Measurements from ENCODE around the gene GPBP1.

The GPBP1 gene

DNA sequence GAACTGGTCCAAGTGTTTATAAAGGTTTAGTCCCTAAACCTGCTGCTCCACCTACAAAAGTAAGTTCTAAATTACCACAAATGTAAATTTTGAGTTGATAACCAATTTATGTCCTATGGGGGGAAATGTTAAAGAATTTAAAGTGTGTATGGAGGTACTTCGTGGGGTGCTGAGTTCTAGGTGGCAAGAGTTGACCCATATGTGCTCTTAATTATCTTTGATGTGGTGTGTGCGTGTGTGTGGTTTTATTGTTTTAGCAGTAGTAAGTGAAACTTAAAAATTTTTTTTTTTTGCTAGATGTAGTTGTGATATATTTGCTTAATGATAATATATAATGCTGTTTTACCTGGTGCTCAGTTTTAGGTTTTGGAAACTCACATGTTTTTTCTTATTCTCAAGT is 72.6 kb downstream of the GPBP1 start:
- peaks cover 4% of the 10 kb centered on the region for H3F3A ChIP-seq (ENCODE audit: insufficient read depth, low read length)
- no peak for DNase-seq
- no peak overlapping the region for H3K9ac ChIP-seq (ENCODE audit: low read length)
- 0 out of 2 replicates have a peak, but pooled peaks cover 4% of the 10 kb centered on the region for H4K20me1 ChIP-seq (ENCODE audit: insufficient read depth, low read length)
- H3K4me3 ChIP-seq (ENCODE audit: low read length): no peak overlapping the region
- H3K27ac ChIP-seq (ENCODE audit: low read length): no peak overlapping the region
- no peak overlapping the region for H2AFZ ChIP-seq (ENCODE audit: low read length)
- H3K9me2 ChIP-seq (replicated peaks; ENCODE audit: insufficient read depth, low read length): no peaks in the 10 kb centered on the region
- 0 out of 2 replicates have a peak, but pooled peaks cover 5% of the 10 kb centered on the region for H3K4me1 ChIP-seq (ENCODE audit: low read length)
- H3K79me2 ChIP-seq (ENCODE audit: low read length): 0 out of 2 replicates have a peak, but pooled peaks cover 14% of the 10 kb centered on the region
- H3K4me2 ChIP-seq (ENCODE audit: low read depth, low read length): no peak overlapping the region
- H3K9me3 ChIP-seq (replicated peaks; ENCODE audit: insufficient read depth, low read length): no peaks in the 10 kb centered on the region
- H3K36me3 ChIP-seq (replicated peaks; ENCODE audit: insufficient read depth, low read length): peaks cover 11% of the 10 kb centered on the region
- TF ChIP-seq, protein P1, sequence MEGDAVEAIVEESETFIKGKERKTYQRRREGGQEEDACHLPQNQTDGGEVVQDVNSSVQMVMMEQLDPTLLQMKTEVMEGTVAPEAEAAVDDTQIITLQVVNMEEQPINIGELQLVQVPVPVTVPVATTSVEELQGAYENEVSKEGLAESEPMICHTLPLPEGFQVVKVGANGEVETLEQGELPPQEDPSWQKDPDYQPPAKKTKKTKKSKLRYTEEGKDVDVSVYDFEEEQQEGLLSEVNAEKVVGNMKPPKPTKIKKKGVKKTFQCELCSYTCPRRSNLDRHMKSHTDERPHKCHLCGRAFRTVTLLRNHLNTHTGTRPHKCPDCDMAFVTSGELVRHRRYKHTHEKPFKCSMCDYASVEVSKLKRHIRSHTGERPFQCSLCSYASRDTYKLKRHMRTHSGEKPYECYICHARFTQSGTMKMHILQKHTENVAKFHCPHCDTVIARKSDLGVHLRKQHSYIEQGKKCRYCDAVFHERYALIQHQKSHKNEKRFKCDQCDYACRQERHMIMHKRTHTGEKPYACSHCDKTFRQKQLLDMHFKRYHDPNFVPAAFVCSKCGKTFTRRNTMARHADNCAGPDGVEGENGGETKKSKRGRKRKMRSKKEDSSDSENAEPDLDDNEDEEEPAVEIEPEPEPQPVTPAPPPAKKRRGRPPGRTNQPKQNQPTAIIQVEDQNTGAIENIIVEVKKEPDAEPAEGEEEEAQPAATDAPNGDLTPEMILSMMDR (IDR thresholded peaks at IDR 0.05; ENCODE audit: low read length): no peak
- TF ChIP-seq EZH2 (optimal IDR thresholded peaks at IDR 0.05; ENCODE audit: low read depth, low read length): no peak
- TF ChIP-seq EZH2phosphoT487 (IDR thresholded peaks at IDR 0.05; ENCODE audit: low read length): no peak
- H3K27me3 ChIP-seq (replicated peaks; ENCODE audit: insufficient read depth, low read length): no peaks in the 10 kb centered on the region

DNA sequence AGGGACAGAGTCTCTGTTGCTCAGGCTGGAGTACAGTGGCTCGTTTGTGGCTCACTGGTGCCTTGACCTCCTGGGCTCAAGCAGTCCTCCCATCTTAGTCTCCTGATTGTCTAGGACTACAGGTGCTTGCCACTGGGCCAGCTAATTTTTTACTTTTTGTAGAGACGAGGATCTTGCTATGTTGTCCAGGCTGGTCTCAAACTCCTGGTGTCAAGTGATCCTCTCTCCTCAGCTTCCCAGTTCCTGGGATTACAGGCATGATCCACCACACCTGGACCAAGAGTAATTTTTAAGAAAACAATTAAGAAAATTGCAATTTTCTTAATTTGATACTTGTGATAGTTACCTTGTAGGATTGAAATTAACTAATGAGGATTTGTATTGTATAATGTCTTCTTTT is 73.9 kb downstream of the GPBP1 start:
- H3K9me2 ChIP-seq (replicated peaks; ENCODE audit: insufficient read depth, low read length): no peaks in the 10 kb centered on the region
- H4K20me1 ChIP-seq (ENCODE audit: insufficient read depth, low read length): 0 out of 2 replicates have a peak, but pooled peaks cover 4% of the 10 kb centered on the region
- no peaks in the 10 kb centered on the region for H3K27me3 ChIP-seq (replicated peaks; ENCODE audit: insufficient read depth, low read length)
- H3K36me3 ChIP-seq (replicated peaks; ENCODE audit: insufficient read depth, low read length): peaks cover 11% of the 10 kb centered on the region
- no peak overlapping the region for H2AFZ ChIP-seq (ENCODE audit: low read length)
- H3K4me2 ChIP-seq (ENCODE audit: low read depth, low read length): no peak overlapping the region
- TF ChIP-seq, protein P1 (IDR thresholded peaks at IDR 0.05; ENCODE audit: low read length): no peak
- no peak for TF ChIP-seq EZH2phosphoT487 (IDR thresholded peaks at IDR 0.05; ENCODE audit: low read length)
- no peak for TF ChIP-seq EZH2 (optimal IDR thresholded peaks at IDR 0.05; ENCODE audit: low read depth, low read length)
- H3K4me1 ChIP-seq (ENCODE audit: low read length): 0 out of 2 replicates have a peak, but pooled peaks cover 5% of the 10 kb centered on the region
- H3K27ac ChIP-seq (ENCODE audit: low read length): no peak overlapping the region
- no peak overlapping the region for H3K9ac ChIP-seq (ENCODE audit: low read length)
- no peak overlapping the region for H3K4me3 ChIP-seq (ENCODE audit: low read length)
- peaks cover 24% of the 10 kb centered on the region; the same call in 1 of the 2 replicates for H3K79me2 ChIP-seq (ENCODE audit: low read length)
- no peaks in the 10 kb centered on the region for H3K9me3 ChIP-seq (replicated peaks; ENCODE audit: insufficient read depth, low read length)
- H3F3A ChIP-seq (ENCODE audit: insufficient read depth, low read length): peaks cover 4% of the 10 kb centered on the region
- no peak for DNase-seq

DNA sequence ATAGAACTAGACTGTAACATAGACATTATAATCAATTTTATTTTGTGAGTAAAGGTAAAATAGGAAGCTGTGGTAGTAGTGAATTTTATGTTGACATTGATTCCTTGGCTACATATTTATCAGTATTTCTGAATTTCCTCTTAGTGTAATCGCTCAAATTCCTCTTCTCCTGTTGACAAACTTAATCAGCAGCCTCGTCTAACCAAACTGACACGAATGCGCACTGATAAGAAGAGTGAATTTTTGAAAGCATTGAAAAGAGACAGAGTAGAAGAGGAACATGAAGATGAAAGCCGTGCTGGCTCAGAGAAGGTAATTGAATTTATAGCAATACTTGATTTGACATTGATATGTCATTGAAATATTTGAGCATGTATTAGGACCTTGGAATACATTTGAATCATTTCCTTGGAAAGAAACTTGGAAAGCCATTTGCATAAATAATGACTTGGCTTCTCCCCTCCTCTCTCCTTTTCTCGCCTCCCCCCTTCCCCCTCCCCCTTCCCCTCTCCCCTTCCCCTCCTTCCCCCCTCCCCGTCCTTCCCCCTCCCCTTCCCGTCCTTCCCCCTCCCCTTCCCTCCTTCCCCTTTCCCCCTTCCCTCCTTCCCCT is 75.5 kb downstream of the GPBP1 start:
- DNase-seq: no peak
- H3K9me3 ChIP-seq (replicated peaks; ENCODE audit: insufficient read depth, low read length): no peaks in the 10 kb centered on the region
- TF ChIP-seq EZH2phosphoT487 (IDR thresholded peaks at IDR 0.05; ENCODE audit: low read length) (no peak), EZH2 (optimal IDR thresholded peaks at IDR 0.05; ENCODE audit: low read depth, low read length) (no peak)
- TF ChIP-seq, protein P1 (IDR thresholded peaks at IDR 0.05; ENCODE audit: low read length): no peak
- peaks cover 11% of the 10 kb centered on the region for H3K36me3 ChIP-seq (replicated peaks; ENCODE audit: insufficient read depth, low read length)
- no peaks in the 10 kb centered on the region for H3K9me2 ChIP-seq (replicated peaks; ENCODE audit: insufficient read depth, low read length)
- H3F3A ChIP-seq (ENCODE audit: insufficient read depth, low read length): peaks cover 4% of the 10 kb centered on the region
- H3K27ac ChIP-seq (ENCODE audit: low read length): no peak overlapping the region
- no peaks in the 10 kb centered on the region for H3K4me1 ChIP-seq (ENCODE audit: low read length)
- H3K4me3 ChIP-seq (ENCODE audit: low read length): no peak overlapping the region
- no peaks in the 10 kb centered on the region for H3K27me3 ChIP-seq (replicated peaks; ENCODE audit: insufficient read depth, low read length)
- no peak overlapping the region for H3K4me2 ChIP-seq (ENCODE audit: low read depth, low read length)
- H3K79me2 ChIP-seq (ENCODE audit: low read length): peaks cover 28% of the 10 kb centered on the region
- no peak overlapping the region for H3K9ac ChIP-seq (ENCODE audit: low read length)
- 0 out of 2 replicates have a peak, but pooled peaks cover 4% of the 10 kb centered on the region for H4K20me1 ChIP-seq (ENCODE audit: insufficient read depth, low read length)
- H2AFZ ChIP-seq (ENCODE audit: low read length): no peak overlapping the region
